Sigmoid colon (tissue), 7 donors: ENCODE results near the gene DMRT1. TPM values are rescaled to one million over a fixed set of nuclear protein-coding genes. Genes with fewer than 3 reads are reported as not detected.

ENCODE experiments used
- DNase-seq: peaks from one replicate; pipeline ENCODE4 v3.0.0-alpha.2; 2019
- H3K27ac ChIP-seq, 4 donors: fragments of 200-600 bp; sonication (generic); one replicate each; pipeline ENCODE4 v1.5.1; 2016 to 2019; ENCODE audit warnings: mild to moderate bottlenecking in 1 of 4
- H3K27me3 ChIP-seq, 3 donors: fragments of 200-600 bp; sonication (generic); one replicate each; pipeline ENCODE4 v1.5.1; 2019; ENCODE audit warnings: mild to moderate bottlenecking in 1 of 3
- H3K36me3 ChIP-seq, 4 donors: fragments of 200-600 bp; sonication (generic); one replicate each; pipeline ENCODE4 v1.5.1; 2016 to 2019
- H3K4me1 ChIP-seq, 4 donors: fragments of 200-600 bp; sonication (generic); one replicate each; pipeline ENCODE4 v1.5.1; 2017 to 2019
- H3K4me3 ChIP-seq, 4 donors: fragments of 200-600 bp; sonication (generic); one replicate each; pipeline ENCODE4 v1.5.1; 2017 to 2019; ENCODE audit warnings: mild to moderate bottlenecking in 2 of 4, moderate library complexity in 1 of 4
- H3K9me3 ChIP-seq, 4 donors: fragments of 200-600 bp in 3 of 4; sonication (generic) in 3 of 4; one replicate each; pipeline versions ENCODE4 v1.5.1 to v1.6.1; 2013 to 2019
- CTCF ChIP-seq, 4 experiments: fragments of 450-650 bp in 3 of 4; fragments of 200-600 bp in 1 of 4; IDR thresholded peaks; one replicate each; pipeline ENCODE4 v1.5.1; 2016 to 2019; ENCODE audit warnings: antibody characterized with exemption in 4 of 4, mild to moderate bottlenecking in 3 of 4, moderate library complexity in 2 of 4
- EP300 ChIP-seq, 4 donors: sonication (generic); formaldehyde crosslinking; IDR thresholded peaks; one replicate each; pipeline ENCODE4 v1.6.1; 2017; ENCODE audit warnings: antibody characterized with exemption in 4 of 4
- POLR2A ChIP-seq, 2 donors: fragments of 450-650 bp; IDR thresholded peaks; one replicate each; pipeline ENCODE4 v1.6.1; 2016; ENCODE audit warnings: antibody characterized with exemption in 2 of 2, mild to moderate bottlenecking in 2 of 2, moderate library complexity in 2 of 2
- POLR2AphosphoS5 ChIP-seq, 4 donors: sonication (generic); formaldehyde crosslinking; IDR thresholded peaks; one replicate each; pipeline ENCODE4 v1.6.1; 2017; ENCODE audit warnings: antibody characterized with exemption in 4 of 4
- WGBS, 2 donors: extraction: QIAGEN DNeasy Blood & Tissue Kit; methylation state at CpG; one replicate each; pipeline ENCODE4 v1.1.7; 2013; 5-methylcytosine and 5-hydroxymethylcytosine counted together
- intact Hi-C: fragments of 100-400 bp; cut with DNase I; formaldehyde crosslinking; loops from one replicate; pipeline ENCODE4 v1.15.1; 2023
- polyA plus RNA-seq, 3 donors: library from polyadenylated mRNA; stranded (reverse); fragments of 200-250 nt; gene quantifications; one replicate each; pipeline ENCODE4 v1.2.3, GENCODE V29; 2013
- total RNA-seq, 4 donors: library from RNA; depleted of rRNA; stranded (reverse); fragments of >200 nt; gene quantifications; one replicate each; pipeline ENCODE4 v1.1.0, GENCODE V29; 2016
- donor health status: healthy with polysubstance abuse.
- donor health status: Bipolar disorder and iron deficiency.
- donor health status: healthy.

Gene DMRT1
- total and polyA plus RNA-seq, 7 donors: 0.60 TPM; not detected in 6

- intact Hi-C loops: loop anchor here (10.0 kb wide), 1 partner anchor 113 kb away; no protein-coding TSS in a partner anchor
- no peaks in the 10 kb centered on the region for H3K9me3 ChIP-seq
- DNase-seq: no peak
- no peaks in the 10 kb centered on the region for H3K36me3 ChIP-seq
- no peak for TF ChIP-seq POLR2A (IDR thresholded peaks at IDR 0.05)
- no peak for TF ChIP-seq EP300 (IDR thresholded peaks at IDR 0.05)
- TF ChIP-seq POLR2AphosphoS5 (IDR thresholded peaks at IDR 0.05): no peak
- no peak for TF ChIP-seq CTCF (IDR thresholded peaks at IDR 0.05)
- 83 to 89% methylated on average over 5 of the region's 5 CpGs for WGBS, 2 donors
- no peak overlapping the region for H3K27ac ChIP-seq
- peaks cover 0 to 9% (median 5%) of the 10 kb centered on the region in 3 donors for H3K27me3 ChIP-seq
- H3K4me1 ChIP-seq: no peaks in the 10 kb centered on the region
- H3K4me3 ChIP-seq: no peak overlapping the region
These were observed 50.6 kb downstream of the DMRT1 start for GRCh38 chr9:892123-892522.

GRCh38 chr9:893115-893514 is 51.6 kb downstream of the DMRT1 start:
- Histone ChIP-seq H3K36me3 (no peaks in the 10 kb centered on the region), H3K27me3 (peaks cover 0 to 9% (median 5%) of the 10 kb centered on the region in 3 donors), H3K4me3 (no peak overlapping the region), H3K4me1 (no peaks in the 10 kb centered on the region), H3K9me3 (no peaks in the 10 kb centered on the region), H3K27ac (no peak overlapping the region)
- WGBS, 2 donors: 79 to 82% methylated on average over 5 of the region's 5 CpGs
- intact Hi-C loops: loop anchor here (10.0 kb wide), 1 partner anchor 112 kb away; no protein-coding TSS in a partner anchor
- DNase-seq: no peak
- TF ChIP-seq CTCF (IDR thresholded peaks at IDR 0.05): no peak
- no peak for TF ChIP-seq POLR2AphosphoS5 (IDR thresholded peaks at IDR 0.05)
- no peak for TF ChIP-seq EP300 (IDR thresholded peaks at IDR 0.05)
- TF ChIP-seq POLR2A (IDR thresholded peaks at IDR 0.05): no peak

GRCh38 chr9:893843-894420 is 52.4 kb downstream of the DMRT1 start:
- no peaks in the 10 kb centered on the region for H3K4me1 ChIP-seq
- TF ChIP-seq EP300 (IDR thresholded peaks at IDR 0.05) (no peak), CTCF (IDR thresholded peaks at IDR 0.05) (peak in 3 of 4 experiments; percentile 47 to 62 (median 50))
- H3K36me3 ChIP-seq: no peaks in the 10 kb centered on the region
- intact Hi-C loops: loop anchor here (10.0 kb wide), 1 partner anchor 111 kb away; no protein-coding TSS in a partner anchor
- H3K4me3 ChIP-seq: no peak overlapping the region
- no peak overlapping the region for H3K27ac ChIP-seq
- WGBS, 2 donors: 8 to 15% methylated on average over 9 of the region's 9 CpGs
- no peak for DNase-seq
- H3K9me3 ChIP-seq: no peaks in the 10 kb centered on the region
- H3K27me3 ChIP-seq: peaks cover 0 to 15% (median 5%) of the 10 kb centered on the region in 3 donors

GRCh38 chr9:899440-900184 is 58.1 kb downstream of the DMRT1 start:
- intact Hi-C loops: loop anchor here (10.0 kb wide), 1 partner anchor 105 kb away; no protein-coding TSS in a partner anchor
- peaks cover 0 to 51% (median 5%) of the 10 kb centered on the region in 3 donors for H3K27me3 ChIP-seq

More at GRCh38 chr9:899440-900184, 58.1 kb downstream of the DMRT1 start:
- DNase-seq: no peak
- 8 to 23% methylated on average over 12 of the region's 12 CpGs for WGBS, 2 donors
- Histone ChIP-seq H3K27ac (no peak overlapping the region), H3K4me3 (no peak overlapping the region), H3K9me3 (no peaks in the 10 kb centered on the region), H3K36me3 (no peaks in the 10 kb centered on the region), H3K4me1 (no peaks in the 10 kb centered on the region)
- TF ChIP-seq EP300 (IDR thresholded peaks at IDR 0.05) (no peak), POLR2A (IDR thresholded peaks at IDR 0.05) (no peak), POLR2AphosphoS5 (IDR thresholded peaks at IDR 0.05) (no peak), CTCF (IDR thresholded peaks at IDR 0.05) (no peak)
